BJ (cell line): ENCODE data around the gene PLPP2. TPM values are rescaled to one million over a fixed set of nuclear protein-coding genes. Genes with fewer than 3 reads are reported as not detected.

Source experiments
- CTCF ChIA-PET: fragments of 350-600 bp; formaldehyde crosslinking; extraction: SDS; loops from one replicate; lab custom pipeline; 2021; ENCODE audit warnings: antibody characterized with exemption, inconsistent platforms; lab: Yijun Ruan, JAX
- POLR2A ChIA-PET: fragments of 300-600 bp; sonication (Branson Sonifier 250); formaldehyde crosslinking; extraction: SDS; loops from one replicate; lab custom pipeline; 2021; ENCODE audit warnings: antibody characterized with exemption; lab: Charles Lee
- DNase-seq: peaks from one replicate; pipeline ENCODE4 v3.0.0-alpha.2; 2011; ENCODE audit warnings: low read depth
- H3K27me3 ChIP-seq: 2 replicates; pipeline ENCODE4 v1.6.0; 2011; ENCODE audit warnings: low read length; ENCODE audit not compliant: control insufficient read depth, insufficient read depth
- H3K36me3 ChIP-seq: 2 replicates; pipeline ENCODE4 v1.5.1; 2011; ENCODE audit warnings: low read length; ENCODE audit not compliant: control insufficient read depth, insufficient read depth
- H3K4me3 ChIP-seq: 2 replicates; pipeline ENCODE4 v1.5.1; 2011; ENCODE audit warnings: low read depth, mild to moderate bottlenecking, control low read depth, low read length
- CTCF ChIP-seq: IDR thresholded peaks from 2 replicates; pipeline ENCODE4 v1.5.1; 2011; ENCODE audit warnings: low read depth, mild to moderate bottlenecking, control low read depth, inconsistent platforms, low read length, moderate library complexity; ENCODE audit not compliant: insufficient read depth
- polyA plus RNA-seq: library from polyadenylated mRNA; depleted of rRNA; stranded (reverse); fragments of >200 nt; gene quantifications from 2 replicates; pipeline ENCODE4 v1.2.3, GENCODE V29; 2011

Gene PLPP2
- polyA plus RNA-seq, 1 experiment: 6.7 TPM

GRCh38 chr19:315811-316210, 24.6 kb upstream of the PLPP2 start:
- no peak for TF ChIP-seq CTCF

GRCh38 chr19:313988-314815, 23.0 kb upstream of the PLPP2 start:
- H3K4me3 ChIP-seq: no peak overlapping the region
- no peak for DNase-seq
- TF ChIP-seq CTCF: no peak
- ChIA-PET POLR2A (no interaction called here), CTCF (interaction anchor here (1.7 kb wide), 1 partner anchor 18 kb away, joined by 4 read pairs; no protein-coding TSS in a partner anchor)
- peaks cover 33% of the 10 kb centered on the region for H3K36me3 ChIP-seq
- H3K27me3 ChIP-seq: no peaks in the 10 kb centered on the region

More at GRCh38 chr19:315811-316210, 24.6 kb upstream of the PLPP2 start:
- POLR2A ChIA-PET: no interaction called here
- DNase-seq: no peak
- CTCF ChIA-PET: interaction anchor here (1.7 kb wide), 1 partner anchor 20 kb away, joined by 4 read pairs; no protein-coding TSS in a partner anchor
- Histone ChIP-seq H3K36me3 (peaks cover 33% of the 10 kb centered on the region), H3K4me3 (no peak overlapping the region), H3K27me3 (no peaks in the 10 kb centered on the region)

- no peak for DNase-seq
- H3K36me3 ChIP-seq: peaks cover 35% of the 10 kb centered on the region
- ChIA-PET POLR2A (no interaction called here), CTCF (no interaction called here)
- H3K4me3 ChIP-seq: no peak overlapping the region
- TF ChIP-seq CTCF: no peak
- no peaks in the 10 kb centered on the region for H3K27me3 ChIP-seq
Measured at GRCh38 chr19:313169-313987, 22.2 kb upstream of the PLPP2 start.

- ChIA-PET POLR2A (no interaction called here), CTCF (no interaction called here)
- TF ChIP-seq CTCF: no peak
- H3K4me3 ChIP-seq: no peak overlapping the region
- no peak for DNase-seq
- H3K27me3 ChIP-seq: no peaks in the 10 kb centered on the region
- H3K36me3 ChIP-seq: peaks cover 42% of the 10 kb centered on the region
Measured at GRCh38 chr19:311813-312261, 20.6 kb upstream of the PLPP2 start.
